Measurements from ENCODE around the gene TENT5A. TPM values are rescaled to one million over a fixed set of nuclear protein-coding genes. Genes with fewer than 3 reads are reported as not detected.

Gene TENT5A
- total and polyA plus RNA-seq, 2 donors (not counting 3 experiments of a cell fraction or from before 2014, with no cell fraction given) = 0.26 to 1.2 TPM

DNA sequence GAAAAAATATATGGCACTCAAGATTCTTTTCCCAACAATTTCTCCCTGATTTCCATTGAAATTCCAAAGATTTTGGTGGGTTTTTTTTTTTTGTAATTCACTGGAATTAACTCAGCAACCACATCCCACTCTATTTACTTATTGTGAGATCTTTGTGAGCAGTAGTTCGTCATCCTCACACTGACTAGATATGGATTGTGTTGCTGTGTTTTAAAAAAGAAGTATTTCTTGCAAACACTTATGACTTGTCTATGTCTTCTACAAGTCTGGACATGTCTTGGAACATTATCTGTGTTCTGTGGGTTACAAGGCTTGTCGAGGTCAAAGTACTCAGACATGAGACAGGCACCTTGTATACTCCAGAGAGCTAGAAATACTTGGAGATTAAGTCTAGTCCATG, 7.3 kb upstream of the TENT5A start:
- no peak for FAIRE-seq
- H3K27me3 ChIP-seq (ENCODE audit: control insufficient read depth in 2 of 2, insufficient read depth in 2 of 2, low read length in 2 of 2) = peaks cover 9 to 30% of the 10 kb centered on the region in 2 experiments
- H3K9ac ChIP-seq (replicated peaks; ENCODE audit: extremely low read depth, insufficient read depth, low read length) = no peak overlapping the region
- no peak overlapping the region for H3K27ac ChIP-seq (ENCODE audit: insufficient read depth, low read depth, low read length)
- intact Hi-C loops (cut with micrococcal nuclease) = no loop called here
- H2AFZ ChIP-seq (ENCODE audit: low read depth, low read length) = no peak overlapping the region
- BruUV-seq (replicated peaks) = no TSS peak
- no peaks in the 10 kb centered on the region for H3K9me1 ChIP-seq (replicated peaks; ENCODE audit: control insufficient read depth, extremely low read depth, insufficient read depth, low read length)
- no peaks in the 10 kb centered on the region for H3K9me3 ChIP-seq (replicated peaks; ENCODE audit: control insufficient read depth, insufficient read depth, low read length)
- no peak overlapping the region for H3K4me2 ChIP-seq (ENCODE audit: insufficient read depth, low read length)
- dilution Hi-C loops (cut with MboI; ENCODE audit: extremely low pct_ligation_motif_present, low sequenced_read_pairs) = no loop called here
- POLR2A ChIA-PET = no interaction called here
- DNase-seq (ENCODE audit: low read depth, low spot score) = no peak
- peaks cover 6% of the 10 kb centered on the region for H3K4me1 ChIP-seq (ENCODE audit: control insufficient read depth, extremely low read depth, insufficient read depth, low read length)
- TF ChIP-seq POLR2AphosphoS5 (IDR thresholded peaks at IDR 0.05; ENCODE audit: insufficient read depth, low read depth, low read length) (no peak), EZH2 (IDR thresholded peaks at IDR 0.05; ENCODE audit: borderline replicate concordance, low read depth, low read length, severe bottlenecking) (no peak), GATA2 (IDR thresholded peaks at IDR 0.05; ENCODE audit: insufficient read depth, insufficient read length, low read depth, low read length) (no peak)
- H3K36me3 ChIP-seq (ENCODE audit: control insufficient read depth in 2 of 2, extremely low read depth in 1 of 2, insufficient read depth in 2 of 2, low read length in 2 of 2) = no peaks in the 10 kb centered on the region
- H4K20me1 ChIP-seq (replicated peaks; ENCODE audit: control insufficient read depth, extremely low read depth, insufficient read depth, low read length) = no peaks in the 10 kb centered on the region
- H3K4me3 ChIP-seq (replicated peaks in 1 of 3; ENCODE audit: insufficient read depth in 1 of 3, low read depth in 1 of 3, low read length in 3 of 3) = no peak overlapping the region
- CTCF ChIA-PET = no interaction called here
- H3K79me2 ChIP-seq (ENCODE audit: control insufficient read depth, insufficient read depth, low read length) = no peaks in the 10 kb centered on the region

- Histone ChIP-seq H3K4me1 (ENCODE audit: control insufficient read depth, extremely low read depth, insufficient read depth, low read length) (peaks cover 14% of the 10 kb centered on the region), H3K9me3 (replicated peaks; ENCODE audit: control insufficient read depth, insufficient read depth, low read length) (no peaks in the 10 kb centered on the region), H3K9me1 (replicated peaks; ENCODE audit: control insufficient read depth, extremely low read depth, insufficient read depth, low read length) (no peaks in the 10 kb centered on the region), H3K27me3 (ENCODE audit: control insufficient read depth in 2 of 2, insufficient read depth in 2 of 2, low read length in 2 of 2) (peaks cover 4 to 16% of the 10 kb centered on the region in 2 experiments), H3K4me2 (ENCODE audit: insufficient read depth, low read length) (no peak overlapping the region), H3K4me3 (replicated peaks in 1 of 3; ENCODE audit: insufficient read depth in 1 of 3, low read depth in 1 of 3, low read length in 3 of 3) (no peak overlapping the region), H4K20me1 (replicated peaks; ENCODE audit: control insufficient read depth, extremely low read depth, insufficient read depth, low read length) (no peaks in the 10 kb centered on the region), H3K36me3 (ENCODE audit: control insufficient read depth in 2 of 2, extremely low read depth in 1 of 2, insufficient read depth in 2 of 2, low read length in 2 of 2) (no peaks in the 10 kb centered on the region), H2AFZ (ENCODE audit: low read depth, low read length) (no peak overlapping the region), H3K9ac (replicated peaks; ENCODE audit: extremely low read depth, insufficient read depth, low read length) (no peak overlapping the region), H3K79me2 (ENCODE audit: control insufficient read depth, insufficient read depth, low read length) (no peaks in the 10 kb centered on the region), H3K27ac (ENCODE audit: insufficient read depth, low read depth, low read length) (no peak overlapping the region)
- DNase-seq (ENCODE audit: low read depth, low spot score) = no peak
- ChIA-PET CTCF (no interaction called here), POLR2A (no interaction called here)
- no TSS peak for BruUV-seq (replicated peaks)
- dilution Hi-C loops (cut with MboI; ENCODE audit: extremely low pct_ligation_motif_present, low sequenced_read_pairs) (no loop called here), intact Hi-C loops (cut with micrococcal nuclease) (no loop called here)
- TF ChIP-seq EZH2 (IDR thresholded peaks at IDR 0.05; ENCODE audit: borderline replicate concordance, low read depth, low read length, severe bottlenecking) (no peak), MYC (IDR thresholded peaks at IDR 0.05; ENCODE audit: low read depth, low read length) (no peak), GATA2 (IDR thresholded peaks at IDR 0.05; ENCODE audit: insufficient read depth, insufficient read length, low read depth, low read length) (no peak), JUN (IDR thresholded peaks at IDR 0.05; ENCODE audit: borderline replicate concordance, insufficient read depth, insufficient read length, low read depth) (no peak), POLR2AphosphoS5 (IDR thresholded peaks at IDR 0.05; ENCODE audit: insufficient read depth, low read depth, low read length) (no peak)
- TF ChIP-seq, protein P1, sequence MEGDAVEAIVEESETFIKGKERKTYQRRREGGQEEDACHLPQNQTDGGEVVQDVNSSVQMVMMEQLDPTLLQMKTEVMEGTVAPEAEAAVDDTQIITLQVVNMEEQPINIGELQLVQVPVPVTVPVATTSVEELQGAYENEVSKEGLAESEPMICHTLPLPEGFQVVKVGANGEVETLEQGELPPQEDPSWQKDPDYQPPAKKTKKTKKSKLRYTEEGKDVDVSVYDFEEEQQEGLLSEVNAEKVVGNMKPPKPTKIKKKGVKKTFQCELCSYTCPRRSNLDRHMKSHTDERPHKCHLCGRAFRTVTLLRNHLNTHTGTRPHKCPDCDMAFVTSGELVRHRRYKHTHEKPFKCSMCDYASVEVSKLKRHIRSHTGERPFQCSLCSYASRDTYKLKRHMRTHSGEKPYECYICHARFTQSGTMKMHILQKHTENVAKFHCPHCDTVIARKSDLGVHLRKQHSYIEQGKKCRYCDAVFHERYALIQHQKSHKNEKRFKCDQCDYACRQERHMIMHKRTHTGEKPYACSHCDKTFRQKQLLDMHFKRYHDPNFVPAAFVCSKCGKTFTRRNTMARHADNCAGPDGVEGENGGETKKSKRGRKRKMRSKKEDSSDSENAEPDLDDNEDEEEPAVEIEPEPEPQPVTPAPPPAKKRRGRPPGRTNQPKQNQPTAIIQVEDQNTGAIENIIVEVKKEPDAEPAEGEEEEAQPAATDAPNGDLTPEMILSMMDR (IDR thresholded peaks at IDR 0.05; ENCODE audit: extremely low read depth in 1 of 2, insufficient read depth in 1 of 2, low read depth in 1 of 2, low read length in 2 of 2) = no peak
- TF ChIP-seq, protein P2, sequence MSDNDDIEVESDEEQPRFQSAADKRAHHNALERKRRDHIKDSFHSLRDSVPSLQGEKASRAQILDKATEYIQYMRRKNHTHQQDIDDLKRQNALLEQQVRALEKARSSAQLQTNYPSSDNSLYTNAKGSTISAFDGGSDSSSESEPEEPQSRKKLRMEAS (IDR thresholded peaks at IDR 0.05; ENCODE audit: insufficient read depth, insufficient read length) = no peak
- no peak for FAIRE-seq
Measured at GRCh38 chr6:81758221-81758620, 5.7 kb upstream of the TENT5A start.
